Kidney glomerular epithelial cell (primary cell): ENCODE data around the gene AEBP2.
"Not testable (repeated sequence)": the region's sequence is repeated elsewhere in the genome, so short reads cannot be mapped to it uniquely, and the experiment has no call there.

ENCODE experiments used
- DNase-seq: peaks from one replicate; lab custom pipeline; 2025; lab: John Stamatoyannopoulos, UW

Gene AEBP2

GRCh38 chr12:19421503-19422282 is 17.6 kb upstream of the AEBP2 start:
- no peak for DNase-seq

- no peak for DNase-seq
Measured at GRCh38 chr12:19423166-19423930, 15.9 kb upstream of the AEBP2 start.

GRCh38 chr12:19428246-19428645 is 11.0 kb upstream of the AEBP2 start:
- DNase-seq = no peak

- not testable (repeated sequence) for DNase-seq
Measured at GRCh38 chr12:19429491-19429890, 9.8 kb upstream of the AEBP2 start.

GRCh38 chr12:19430988-19431387 is 8.3 kb upstream of the AEBP2 start:
- peak; percentile 15 for DNase-seq

- DNase-seq = peak; percentile 46
Measured at GRCh38 chr12:19431407-19432308, 7.6 kb upstream of the AEBP2 start.

GRCh38 chr12:19432309-19433170 is 6.8 kb upstream of the AEBP2 start:
- DNase-seq = no peak

GRCh38 chr12:19434538-19434937 is 4.8 kb upstream of the AEBP2 start:
- DNase-seq = no peak

- no peak for DNase-seq
Measured at GRCh38 chr12:19435831-19436497, 3.3 kb upstream of the AEBP2 start.

- no peak for DNase-seq
Measured at GRCh38 chr12:19436931-19437330, 2.4 kb upstream of the AEBP2 start.

- DNase-seq = no peak
Measured at GRCh38 chr12:19437996-19438395, 1.3 kb upstream of the AEBP2 start.

- DNase-seq = no peak
Measured at GRCh38 chr12:19440019-19440858, 947 bp downstream of the AEBP2 start.

- DNase-seq = no peak
Measured at GRCh38 chr12:19440916-19441315, 1.6 kb downstream of the AEBP2 start.

GRCh38 chr12:19443585-19443984 is 4.3 kb downstream of the AEBP2 start:
- no peak for DNase-seq

GRCh38 chr12:19444097-19444496 is 4.8 kb downstream of the AEBP2 start:
- DNase-seq = no peak

GRCh38 chr12:19447386-19447785 is 8.1 kb downstream of the AEBP2 start:
- no peak for DNase-seq

GRCh38 chr12:19449814-19450213 is 10.5 kb downstream of the AEBP2 start:
- no peak for DNase-seq

GRCh38 chr12:19450362-19450761 is 11.1 kb downstream of the AEBP2 start:
- no peak for DNase-seq

GRCh38 chr12:19451196-19451595 is 11.9 kb downstream of the AEBP2 start:
- no peak for DNase-seq

GRCh38 chr12:19453961-19454360 is 14.7 kb downstream of the AEBP2 start:
- no peak for DNase-seq
